GM12878 (cell line): Measurements from ENCODE around the gene FKBP2. TPM values are rescaled to one million over a fixed set of nuclear protein-coding genes. Genes with fewer than 3 reads are reported as not detected.
A peak's percentile ranks its signal among the peaks of the same experiment; 100 is the strongest.

Source experiments
- CUX1 ChIP-seq: IDR thresholded peaks from 2 replicates; pipeline ENCODE4 v1.6.1; 2012; ENCODE audit warnings: improper control_type of control experiment, low read depth, low read length; ENCODE audit not compliant: insufficient replicate concordance
- DPF2 ChIP-seq: fragments of 450-650 bp; IDR thresholded peaks from 2 replicates; pipeline ENCODE4 v1.6.1; 2017; ENCODE audit warnings: mild to moderate bottlenecking
- FOS ChIP-seq: IDR thresholded peaks from 3 replicates; pipeline ENCODE4 v1.6.1; 2011; ENCODE audit warnings: borderline replicate concordance; ENCODE audit not compliant: insufficient read length; ENCODE audit errors: extremely low read depth
- FOXM1 ChIP-seq: IDR thresholded peaks from 2 replicates; pipeline ENCODE4 v1.6.1; 2012; ENCODE audit warnings: low read depth, mild to moderate bottlenecking, inconsistent platforms, low read length, moderate library complexity
- HCFC1 ChIP-seq: fragments of 150-350 bp; IDR thresholded peaks from 2 replicates; pipeline ENCODE4 v1.6.1; 2014; ENCODE audit warnings: low read length
- MEF2A ChIP-seq: IDR thresholded peaks from 2 replicates; pipeline ENCODE4 v1.6.1; 2011; ENCODE audit warnings: low read depth, mild to moderate bottlenecking, low read length, moderate library complexity; ENCODE audit not compliant: insufficient read depth
- MTA2 ChIP-seq: fragments of 450-650 bp; IDR thresholded peaks from 2 replicates; pipeline ENCODE4 v1.6.1; 2016; ENCODE audit warnings: low read depth, mild to moderate bottlenecking, moderate library complexity
- MXI1 ChIP-seq: fragments of 150-350 bp; IDR thresholded peaks from 2 replicates; pipeline ENCODE4 v1.6.1; 2011; ENCODE audit warnings: low read depth, mild to moderate bottlenecking, inconsistent platforms, low read length, improper control_type of control experiment
- NFYB ChIP-seq: IDR thresholded peaks from 2 replicates; pipeline ENCODE4 v1.6.1; 2011; ENCODE audit warnings: low read depth, mild to moderate bottlenecking, low read length, improper control_type of control experiment, moderate library complexity; ENCODE audit not compliant: insufficient read depth
- POLR2AphosphoS5 ChIP-seq: IDR thresholded peaks from 2 replicates; pipeline ENCODE4 v1.6.1; 2011; ENCODE audit warnings: mild to moderate bottlenecking, low read length, inconsistent platforms
- POU2F2 ChIP-seq: IDR thresholded peaks from 3 replicates; pipeline ENCODE4 v1.6.1; 2011; ENCODE audit warnings: low read depth, mild to moderate bottlenecking, low read length, borderline replicate concordance
- RCOR1 ChIP-seq: conservative IDR thresholded peaks from 2 replicates; pipeline ENCODE4 v1.6.1; 2012; ENCODE audit warnings: low read depth, low read length, improper control_type of control experiment
- RELA ChIP-seq: fragments of 450-650 bp; IDR thresholded peaks from 2 replicates; pipeline ENCODE4 v1.8.0; 2014; ENCODE audit warnings: borderline replicate concordance; ENCODE audit not compliant: partially characterized antibody
- STAT1 ChIP-seq: fragments of 450-650 bp; conservative IDR thresholded peaks from 2 replicates; pipeline ENCODE4 v1.6.1; 2014; ENCODE audit warnings: antibody characterized with exemption, mild to moderate bottlenecking
- TCF7 ChIP-seq: IDR thresholded peaks from 2 replicates; pipeline ENCODE4 v1.6.1; 2014; ENCODE audit warnings: antibody characterized with exemption, borderline replicate concordance
- YY1 ChIP-seq: IDR thresholded peaks from 2 replicates; pipeline ENCODE4 v1.6.1; 2011; ENCODE audit warnings: low read depth, mild to moderate bottlenecking, low read length
- ZBTB11 ChIP-seq: fragments of 450-650 bp; formaldehyde crosslinking; IDR thresholded peaks from 2 replicates; pipeline ENCODE4 v1.5.0; 2022; ENCODE audit warnings: mild to moderate bottlenecking, missing genetic modification characterization
- ZNF24 ChIP-seq: fragments of 450-650 bp; IDR thresholded peaks from 2 replicates; pipeline ENCODE4 v1.6.1; 2017; ENCODE audit warnings: antibody characterized with exemption, mild to moderate bottlenecking
- polyA plus RNA-seq, 11 experiments: library from polyadenylated mRNA; depleted of rRNA in 4 of 11; unstranded in 6 of 11; stranded (reverse) in 5 of 11; fragments of >200 nt; fragmentation: Nextera tagmentation in 4 of 11; fragmentation: Illumina TruSeq in 1 of 11; extraction: Ambion mirVana in 4 of 11; extraction: Trizol in 1 of 11; gene quantifications; 1 replicate in 1 of 11; 2 replicates in 10 of 11; pipeline versions ENCODE4 v1.2.1 to v1.2.3, GENCODE V29; 2011 to 2016; ENCODE audit warnings: inconsistent platforms in 2 of 11, missing spikeins in 2 of 11, low read depth in 1 of 11
- total RNA-seq, 4 experiments: library from RNA; depleted of rRNA in 3 of 4; stranded (reverse); fragments of >200 nt in 3 of 4; fragmentation: Illumina TruSeq in 1 of 4; extraction: Trizol in 1 of 4; gene quantifications; 2 replicates each; pipeline versions ENCODE4 v1.2.1 to v1.2.3, GENCODE V29; 2013 to 2021

Gene FKBP2
- total and polyA plus RNA-seq, 10 of the 15 experiments (the other 5 are each of a cell fraction or from before 2014, with no cell fraction given): 1.8 to 99.7 (median 39.5) TPM

DNA sequence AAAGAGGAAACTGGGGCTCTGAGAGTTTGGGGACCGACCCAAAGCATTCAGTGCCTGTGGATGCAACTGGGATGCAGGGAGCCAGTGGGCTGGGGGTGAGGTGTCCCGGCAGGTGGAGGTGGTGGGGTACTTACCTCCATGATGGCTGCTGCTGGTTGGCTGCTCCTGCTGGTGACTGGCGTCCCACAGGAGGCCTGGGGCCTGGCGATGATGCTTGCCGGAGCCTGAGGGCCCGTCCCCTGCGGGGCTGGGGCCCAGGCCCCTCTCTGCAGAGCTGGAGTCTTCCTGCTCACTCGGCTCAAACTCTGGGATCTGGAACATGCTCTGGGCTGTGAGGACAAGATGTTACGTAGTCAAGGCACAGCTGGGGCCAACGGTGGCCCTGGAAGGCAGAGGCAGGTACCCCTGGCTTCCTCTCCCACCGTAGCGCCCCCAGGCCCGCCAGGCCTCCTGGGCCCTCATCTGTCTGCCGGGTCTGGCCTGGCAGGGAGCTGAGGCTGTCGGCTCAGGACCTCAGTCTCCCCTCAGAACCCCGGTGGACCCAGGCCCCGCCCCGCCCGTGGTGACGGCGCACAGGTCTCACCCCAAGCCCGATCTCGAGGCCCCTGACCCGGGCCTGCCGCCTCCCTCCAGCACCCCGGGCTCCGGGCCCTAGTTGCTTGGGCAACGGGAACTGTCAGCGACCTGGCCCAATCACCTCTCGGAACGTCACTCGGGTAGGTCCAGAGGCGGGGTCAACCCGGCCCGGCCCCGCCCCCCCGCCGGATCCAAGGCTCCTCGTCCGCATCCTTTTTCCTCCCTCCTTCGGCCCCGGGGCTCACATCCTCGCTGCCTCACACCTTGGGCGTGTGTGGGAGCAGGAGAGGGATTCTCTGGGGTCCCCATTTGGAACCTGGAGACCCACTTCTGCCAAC lies 43.4 kb downstream of the FKBP2 start, which contains the start of gene BAD (continued):
- TF ChIP-seq RELA: no peak
- no peak for TF ChIP-seq RCOR1
- no peak for TF ChIP-seq POLR2AphosphoS5
- peak; percentile 56; the same call in 1 of the 2 replicates for TF ChIP-seq NFYB
- TF ChIP-seq POU2F2: peak; percentile 37; the same call in 1 of the 3 replicates
- TF ChIP-seq FOS: no peak
- TF ChIP-seq FOXM1: no peak
- TF ChIP-seq YY1: no peak
- TF ChIP-seq MTA2: no peak
- TF ChIP-seq ZBTB11 (CRISPR knock-in tag): no peak
- TF ChIP-seq HCFC1: no peak; the same call in 1 of the 2 replicates
- TF ChIP-seq CUX1: no peak
- no peak for TF ChIP-seq MEF2A
- peak; percentile 88 for TF ChIP-seq MXI1
- no peak for TF ChIP-seq TCF7
- no peak for TF ChIP-seq STAT1
- no peak for TF ChIP-seq ZNF24
- TF ChIP-seq DPF2: no peak
